PC-9 (cell line): ENCODE data around the gene IFIT2. TPM values are rescaled to one million over a fixed set of nuclear protein-coding genes. Genes with fewer than 3 reads are reported as not detected.
A peak's percentile ranks its signal among the peaks of the same experiment; 100 is the strongest.

Source experiments
- BruUV-seq: library from RNA; stranded (reverse); fragments of 400-500 nt; replicated peaks from 2 replicates; lab custom pipeline; 2021; lab: Mats Ljungman, UMichigan
- CTCF ChIA-PET: fragments of 300-600 bp; sonication (Branson Sonifier 250); formaldehyde crosslinking; loops from one replicate; lab custom pipeline; 2022; ENCODE audit warnings: antibody characterized with exemption; lab: Charles Lee
- POLR2A ChIA-PET: fragments of 300-600 bp; sonication (Branson Sonifier 250); formaldehyde crosslinking; loops from one replicate; lab custom pipeline; 2022; ENCODE audit warnings: antibody characterized with exemption; ENCODE audit not compliant: unreplicated experiment; lab: Charles Lee
- DNase-seq, 2 experiments: peaks; one replicate each; pipeline versions ENCODE4 v3.0.0 to v3.0.0-alpha.2; 2015 to 2022; ENCODE audit warnings: mixed read lengths in 1 of 2
- H2AFZ ChIP-seq: fragments of 200-600 bp; sonication (generic); 2 replicates; pipeline ENCODE4 v1.8.1; 2017; ENCODE audit warnings: antibody characterized with exemption
- H3F3A ChIP-seq: fragments of 200-600 bp; sonication (generic); 2 replicates; pipeline ENCODE4 v1.8.1; 2017; ENCODE audit warnings: antibody characterized with exemption, mild to moderate bottlenecking, low read depth; ENCODE audit not compliant: insufficient read depth
- H3K27ac ChIP-seq: fragments of 200-600 bp; sonication (generic); 2 replicates; pipeline ENCODE4 v1.6.1; 2016; ENCODE audit warnings: mixed run types
- H3K27me3 ChIP-seq: fragments of 200-600 bp; sonication (generic); 2 replicates; pipeline ENCODE4 v1.6.1; 2016; ENCODE audit warnings: low read depth, mixed run types; ENCODE audit not compliant: insufficient read depth
- H3K36me3 ChIP-seq: fragments of 200-600 bp; sonication (generic); 2 replicates; pipeline ENCODE4 v1.6.1; 2016; ENCODE audit warnings: low read depth, mixed run types
- H3K4me1 ChIP-seq: fragments of 200-600 bp; sonication (generic); replicated peaks from 2 replicates; pipeline ENCODE4 v1.6.1; 2016; ENCODE audit warnings: mixed run types; ENCODE audit not compliant: insufficient read depth
- H3K4me2 ChIP-seq: fragments of 200-600 bp; sonication (generic); 2 replicates; pipeline ENCODE4 v1.6.1; 2017; ENCODE audit warnings: mixed run types
- H3K4me3 ChIP-seq: fragments of 200-600 bp; sonication (generic); 2 replicates; pipeline ENCODE4 v1.6.1; 2016; ENCODE audit warnings: mixed run types
- H3K79me2 ChIP-seq: fragments of 200-600 bp; sonication (generic); 2 replicates; pipeline ENCODE4 v1.6.1; 2017; ENCODE audit warnings: low read depth, mixed run types
- H3K9me2 ChIP-seq: fragments of 200-600 bp; sonication (generic); 2 replicates; pipeline ENCODE4 v1.8.1; 2017; ENCODE audit warnings: mild to moderate bottlenecking; ENCODE audit not compliant: insufficient read depth
- H3K9me3 ChIP-seq: fragments of 200-600 bp; sonication (generic); 2 replicates; pipeline ENCODE4 v1.8.1; 2016; ENCODE audit warnings: low read depth; ENCODE audit not compliant: insufficient read depth
- H4K20me1 ChIP-seq: fragments of 200-600 bp; sonication (generic); 2 replicates; pipeline ENCODE4 v1.8.1; 2017; ENCODE audit not compliant: insufficient read depth
- CTCF ChIP-seq: fragments of 200-600 bp; sonication (generic); conservative IDR thresholded peaks from 2 replicates; pipeline ENCODE4 v1.6.1; 2017; ENCODE audit warnings: mixed run types, antibody characterized with exemption, mild to moderate bottlenecking, moderate library complexity
- EZH2 ChIP-seq: fragments of 200-600 bp; sonication (generic); IDR thresholded peaks from 2 replicates; pipeline ENCODE4 v1.8.0; 2017; ENCODE audit warnings: antibody characterized with exemption, low read depth
- intact Hi-C: fragments of 100-400 bp; cut with micrococcal nuclease; formaldehyde crosslinking; loops from one replicate; pipeline ENCODE4 v1.10.0; 2022; ENCODE audit not compliant: unreplicated experiment
- total RNA-seq: library from RNA; stranded (reverse); gene quantifications from 2 replicates; pipeline ENCODE4 v1.2.3, GENCODE V29; 2021

The IFIT2 gene
- total RNA-seq, 1 experiment from 2014 or later = 4.4 TPM

GRCh38 chr10:89278034-89278535 lies 23.8 kb upstream of the IFIT2 start:
- peak overlapping the region; percentile 100 for H3K27ac ChIP-seq
- no peaks in the 10 kb centered on the region for H3K9me3 ChIP-seq
- no TSS peak for BruUV-seq
- TF ChIP-seq CTCF (no peak), EZH2 (no peak)
- no peaks in the 10 kb centered on the region for H3K36me3 ChIP-seq
- peak overlapping the region; percentile 73 for H3K4me2 ChIP-seq
- peak overlapping the region; percentile 68 for H2AFZ ChIP-seq
- peak; percentile 69 to 96 for DNase-seq
- H3K4me3 ChIP-seq = no peak overlapping the region; the same call in 1 of the 2 replicates
- no peaks in the 10 kb centered on the region for H3K79me2 ChIP-seq
- peaks cover 36% of the 10 kb centered on the region for H3F3A ChIP-seq
- no peaks in the 10 kb centered on the region for H4K20me1 ChIP-seq
- peaks cover 88% of the 10 kb centered on the region for H3K4me1 ChIP-seq
- no peaks in the 10 kb centered on the region for H3K27me3 ChIP-seq
- CTCF ChIA-PET = no interaction called here
- no peaks in the 10 kb centered on the region for H3K9me2 ChIP-seq
- intact Hi-C loops = loop anchor here (1.0 to 2.0 kb wide), 2 partner anchors 51 to 74 kb away; no protein-coding TSS in a partner anchor
- POLR2A ChIA-PET = interaction anchor here (0.6 to 1.4 kb wide), 6 partner anchors 60 to 1588 kb away, joined by 3 to 8 read pairs (median 4); partner anchors contain the start of gene KIF20B

GRCh38 chr10:89278900-89279392 lies 22.9 kb upstream of the IFIT2 start:
- H3K4me3 ChIP-seq = no peak overlapping the region
- H3K9me2 ChIP-seq = no peaks in the 10 kb centered on the region
- H4K20me1 ChIP-seq = no peaks in the 10 kb centered on the region
- H3K4me2 ChIP-seq = peak overlapping the region; percentile 51
- CTCF ChIA-PET = no interaction called here
- no peak overlapping the region for H2AFZ ChIP-seq
- no peak for TF ChIP-seq CTCF
- TF ChIP-seq EZH2 = no peak
- POLR2A ChIA-PET = interaction anchor here (0.6 to 1.4 kb wide), 2 partner anchors 23 to 73 kb away, joined by 4 to 8 read pairs; partner anchors contain the start of gene IFIT2
- no peaks in the 10 kb centered on the region for H3K79me2 ChIP-seq
- no TSS peak for BruUV-seq
- peak overlapping the region; percentile 100 for H3K27ac ChIP-seq
- H3K4me1 ChIP-seq = peaks cover 96% of the 10 kb centered on the region
- no peak for DNase-seq
- intact Hi-C loops = loop anchor here (1.0 to 2.0 kb wide), 2 partner anchors 50 to 73 kb away; no protein-coding TSS in a partner anchor
- H3K9me3 ChIP-seq = no peaks in the 10 kb centered on the region
- H3K27me3 ChIP-seq = no peaks in the 10 kb centered on the region
- peaks cover 36% of the 10 kb centered on the region for H3F3A ChIP-seq
- H3K36me3 ChIP-seq = no peaks in the 10 kb centered on the region

- CTCF ChIA-PET = no interaction called here
- H3K4me1 ChIP-seq = peaks cover 97% of the 10 kb centered on the region
- H3F3A ChIP-seq = peaks cover 36% of the 10 kb centered on the region
- POLR2A ChIA-PET = interaction anchor here (0.6 kb wide), 1 partner anchor 23 kb away, joined by 4 read pairs; the partner anchor contains the start of gene IFIT2
- peak overlapping the region; percentile 100 for H3K27ac ChIP-seq
- H3K79me2 ChIP-seq = no peaks in the 10 kb centered on the region
- no peak for TF ChIP-seq EZH2
- TF ChIP-seq CTCF = no peak
- H3K9me3 ChIP-seq = no peaks in the 10 kb centered on the region
- peak overlapping the region; percentile 51 for H3K4me2 ChIP-seq
- no peaks in the 10 kb centered on the region for H3K9me2 ChIP-seq
- no peaks in the 10 kb centered on the region for H4K20me1 ChIP-seq
- no peaks in the 10 kb centered on the region for H3K27me3 ChIP-seq
- no TSS peak for BruUV-seq
- intact Hi-C loops = loop anchor here (2.0 kb wide), 1 partner anchor 49 kb away; no protein-coding TSS in a partner anchor
- no peaks in the 10 kb centered on the region for H3K36me3 ChIP-seq
- H3K4me3 ChIP-seq = no peak overlapping the region
- no peak overlapping the region for H2AFZ ChIP-seq
- peak; percentile 51 to 71 for DNase-seq
These were observed 22.4 kb upstream of the IFIT2 start for GRCh38 chr10:89279421-89279869.
